Occipital lobe (tissue), 2 donors: ENCODE measurements around the gene TRMT112. TPM values are rescaled to one million over a fixed set of nuclear protein-coding genes. Genes with fewer than 3 reads are reported as not detected.

Experiments used
- DNase-seq: peaks from one replicate; lab custom pipeline; 2025; lab: John Stamatoyannopoulos, UW
- total RNA-seq: library from RNA; depleted of rRNA; stranded (reverse); fragments of >200 nt; gene quantifications from one replicate; pipeline ENCODE4 v1.2.3, GENCODE V29; 2014

The TRMT112 gene
- total RNA-seq, 1 donor from 2014 or later = 81.9 TPM

GRCh38 chr11:64351136-64351631 lies 33.8 kb upstream of the TRMT112 start:
- DNase-seq = no peak

DNA sequence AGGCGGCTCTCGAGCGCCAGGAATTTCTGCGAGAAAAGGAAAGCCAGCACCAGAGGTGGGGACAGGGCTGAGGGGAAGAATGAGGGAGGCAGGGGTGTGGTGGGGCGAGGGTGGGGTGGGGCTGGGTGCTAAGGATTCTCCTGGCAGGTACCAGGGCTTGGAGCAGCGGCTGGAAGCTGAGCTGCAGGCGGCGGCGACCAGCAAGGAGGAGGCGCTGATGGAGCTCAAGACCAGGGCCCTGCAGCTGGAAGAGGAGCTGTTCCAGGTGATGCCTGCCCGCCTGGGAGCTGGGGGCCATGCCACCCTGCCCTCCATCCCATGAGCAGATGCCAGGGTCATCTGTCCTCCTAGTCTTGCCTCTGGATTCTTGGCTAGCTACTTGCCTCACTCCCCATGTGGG lies 32.0 kb upstream of the TRMT112 start:
- DNase-seq = no peak

DNA sequence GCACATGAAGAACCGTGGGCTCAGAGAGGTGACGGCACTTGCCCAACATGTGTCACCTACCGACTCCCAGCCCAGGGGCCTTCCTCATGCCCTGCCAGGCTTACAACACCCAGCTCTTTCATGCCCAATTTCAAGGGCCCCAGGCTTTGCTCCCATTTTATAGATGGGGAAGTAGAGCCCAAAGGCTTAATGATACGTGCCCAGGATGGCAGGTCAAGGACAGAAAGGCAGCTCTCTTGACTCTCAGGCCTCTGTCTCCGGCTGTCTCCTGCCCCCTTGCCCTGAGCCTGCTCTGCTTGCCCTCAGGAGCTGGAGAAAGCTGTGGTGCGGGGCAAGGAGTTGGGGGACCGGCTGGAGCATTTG lies 31.6 kb upstream of the TRMT112 start:
- DNase-seq = no peak

DNA sequence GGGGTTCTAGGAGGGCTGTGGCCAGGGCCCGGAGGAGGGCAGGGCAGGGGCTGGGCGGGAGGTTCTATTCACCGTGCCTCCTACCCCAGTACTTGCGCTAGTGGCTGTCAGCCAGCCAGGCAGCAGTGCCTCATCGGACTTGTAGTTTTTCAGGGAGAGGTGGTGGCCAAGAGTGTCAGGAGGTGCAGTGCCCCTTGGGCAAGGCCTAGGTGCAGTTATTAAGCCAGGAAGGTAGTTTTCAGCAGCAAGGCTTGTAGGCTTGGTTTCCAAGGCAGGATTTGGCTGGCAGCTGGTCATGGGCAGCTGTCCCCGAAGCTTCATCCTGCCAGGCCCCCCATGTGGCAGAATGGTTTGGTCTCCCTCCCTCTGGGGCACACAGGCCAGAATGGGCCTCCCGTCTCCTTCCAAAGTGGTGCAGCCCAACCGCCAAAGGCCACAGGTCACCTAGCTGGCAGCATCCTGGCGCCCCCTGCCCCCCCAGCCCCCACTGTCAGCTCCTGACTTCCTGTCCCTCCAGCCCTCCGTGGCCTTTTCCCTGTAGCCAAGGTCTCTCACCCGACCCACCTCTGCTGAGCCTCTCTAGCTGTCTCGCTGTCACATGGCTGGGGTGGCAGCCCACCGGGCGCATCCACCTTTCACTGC lies 31.1 kb upstream of the TRMT112 start:
- no peak for DNase-seq

DNA sequence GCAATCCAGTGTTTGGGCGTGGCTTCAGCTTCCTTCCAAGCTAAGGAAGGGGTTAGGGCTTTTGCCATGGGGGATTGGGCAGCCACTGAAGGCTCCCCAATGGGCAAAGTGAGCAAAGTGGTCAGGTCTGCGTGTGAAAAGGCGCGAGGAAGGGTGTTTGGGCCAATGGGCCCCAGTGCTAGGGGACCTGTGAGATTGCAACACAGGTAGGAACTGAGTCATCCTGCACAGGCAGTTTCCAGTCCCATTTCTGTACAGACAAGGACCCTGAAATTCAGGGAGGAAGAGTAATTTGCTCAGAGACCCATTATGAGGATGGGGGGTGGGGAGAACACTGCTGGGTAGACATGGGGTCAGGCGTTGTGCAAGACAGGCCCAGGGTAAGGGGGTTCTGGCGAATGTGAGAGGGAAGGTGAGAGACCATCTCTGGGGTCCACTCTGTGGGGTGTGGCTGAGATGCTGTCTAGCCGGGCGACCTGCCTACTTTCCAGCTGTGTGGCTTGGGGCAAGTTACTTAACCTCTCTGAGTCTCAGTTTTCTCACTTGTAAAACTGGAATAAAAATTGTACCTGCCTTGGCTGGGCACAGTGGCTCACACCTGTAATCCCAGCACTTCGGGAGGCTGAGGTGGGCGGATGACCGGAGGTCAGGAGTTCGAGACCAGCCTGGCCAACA lies 30.0 kb upstream of the TRMT112 start:
- no peak for DNase-seq

DNA sequence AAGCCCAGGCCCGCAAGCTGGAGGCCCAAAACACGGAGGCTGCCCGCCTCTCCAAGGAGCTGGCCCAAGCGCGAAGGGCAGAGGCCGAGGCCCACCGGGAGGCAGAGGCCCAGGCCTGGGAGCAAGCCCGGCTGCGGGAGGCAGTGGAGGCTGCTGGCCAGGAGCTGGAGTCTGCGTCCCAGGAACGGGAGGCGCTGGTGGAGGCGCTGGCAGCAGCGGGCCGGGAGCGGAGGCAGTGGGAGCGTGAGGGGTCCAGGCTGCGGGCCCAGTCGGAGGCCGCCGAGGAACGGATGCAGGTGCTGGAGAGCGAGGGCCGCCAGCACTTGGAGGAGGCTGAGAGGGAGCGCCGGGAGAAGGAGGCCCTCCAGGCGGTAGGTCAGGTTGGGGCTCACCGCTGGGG lies 27.4 kb upstream of the TRMT112 start:
- DNase-seq = no peak

GRCh38 chr11:64343767-64344559 lies 26.6 kb upstream of the TRMT112 start:
- no peak for DNase-seq

DNA sequence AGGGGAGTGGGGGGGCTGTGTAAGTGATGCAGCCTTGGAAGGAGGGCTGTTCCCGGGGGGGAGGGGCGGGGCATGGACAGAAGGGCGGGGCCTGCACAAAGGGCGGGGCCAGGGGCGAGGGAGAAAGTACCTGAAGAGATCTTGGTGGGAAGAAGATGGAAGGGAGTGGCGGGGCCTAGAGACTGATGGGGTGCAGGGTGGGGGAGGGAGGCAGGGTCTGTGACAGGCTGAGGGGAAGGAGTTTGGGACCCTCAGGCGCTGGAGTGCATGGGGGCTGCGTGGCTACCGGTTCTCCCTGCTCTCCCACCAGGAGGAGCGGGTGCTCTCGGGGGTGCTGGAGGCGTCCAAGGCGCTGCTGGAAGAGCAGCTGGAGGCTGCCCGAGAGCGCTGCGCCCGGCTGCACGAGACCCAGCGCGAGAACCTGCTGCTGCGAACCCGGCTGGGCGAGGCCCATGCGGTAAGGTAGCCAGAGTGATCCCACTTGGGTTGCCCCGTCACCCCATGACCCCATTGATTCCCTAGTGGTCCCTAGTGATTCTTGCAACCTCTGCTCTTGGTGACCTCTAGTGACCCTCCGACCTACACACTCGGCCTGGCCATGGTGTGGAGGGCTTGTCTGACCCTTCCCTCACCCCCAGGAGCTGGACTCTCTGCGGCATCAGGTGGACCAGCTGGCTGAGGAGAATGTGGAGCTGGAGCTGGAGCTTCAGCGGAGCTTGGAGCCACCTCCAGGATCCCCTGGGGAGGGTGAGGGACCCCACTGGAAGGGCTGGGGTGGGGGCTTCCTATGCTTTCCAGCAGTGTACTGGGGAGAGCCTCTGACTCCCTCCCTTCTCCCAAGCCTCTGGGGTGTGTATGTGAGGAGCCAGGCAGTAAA lies 25.7 kb upstream of the TRMT112 start:
- no peak for DNase-seq

GRCh38 chr11:64341851-64342791 lies 24.8 kb upstream of the TRMT112 start:
- DNase-seq = peak; percentile 66

DNA sequence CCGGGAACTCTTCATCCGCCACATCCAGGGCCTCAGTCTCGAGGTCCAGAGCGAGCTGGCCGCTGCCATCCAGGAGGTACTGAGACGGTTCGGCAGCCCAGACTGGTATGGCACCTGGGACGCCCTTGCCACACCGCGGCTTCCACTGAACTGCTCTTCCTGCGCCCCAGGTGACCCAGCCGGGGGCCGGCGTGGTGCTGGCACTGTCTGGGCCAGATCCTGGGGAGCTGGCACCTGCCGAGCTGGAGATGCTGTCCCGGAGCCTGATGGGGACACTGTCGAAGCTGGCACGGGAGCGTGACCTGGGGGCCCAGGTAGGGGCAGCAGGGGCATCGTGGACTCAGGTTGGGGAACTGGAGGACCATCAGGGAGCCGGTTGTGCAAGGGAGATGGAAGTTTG lies 24.1 kb upstream of the TRMT112 start:
- no peak for DNase-seq

GRCh38 chr11:64340671-64341335 lies 23.4 kb upstream of the TRMT112 start:
- no peak for DNase-seq

DNA sequence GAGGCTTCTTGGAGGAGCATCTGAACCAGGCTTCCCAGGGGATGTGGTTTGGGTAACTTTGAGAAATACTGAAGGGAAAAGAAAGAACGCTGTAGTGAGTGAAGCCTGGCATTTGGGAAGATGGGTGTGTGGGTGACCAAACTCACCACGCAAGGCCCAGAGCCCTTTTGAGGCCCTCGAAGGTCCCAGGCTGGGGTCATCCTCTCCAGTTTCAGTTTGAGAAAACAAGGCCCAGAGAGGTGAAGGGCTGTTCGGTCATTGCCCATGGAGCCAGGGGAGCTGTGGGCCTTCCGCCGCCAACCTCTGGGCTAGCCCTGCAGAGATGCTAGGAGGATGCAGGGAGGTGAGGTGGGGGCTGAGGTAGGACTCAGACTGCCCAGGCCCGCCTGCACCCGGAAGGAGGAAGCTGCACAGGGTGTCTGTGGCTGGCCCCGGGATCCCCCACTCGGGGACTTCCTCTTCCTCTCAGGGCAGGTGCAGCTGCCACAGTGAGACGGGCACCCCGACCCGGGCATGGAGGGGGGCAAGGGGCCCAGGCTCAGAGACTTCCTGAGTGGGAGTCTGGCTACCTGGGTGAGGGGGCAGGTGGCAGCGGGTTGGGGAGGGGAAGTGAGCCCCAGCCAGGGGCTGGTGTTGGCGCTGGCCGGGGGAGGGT lies 22.5 kb upstream of the TRMT112 start, which contains the start of gene CCDC88B:
CCDC88B (plus strand) TSS at position 451 of the 655 bp plus-strand sequence; CDS start at position 514, 63 bp downstream.
- no peak for DNase-seq

DNA sequence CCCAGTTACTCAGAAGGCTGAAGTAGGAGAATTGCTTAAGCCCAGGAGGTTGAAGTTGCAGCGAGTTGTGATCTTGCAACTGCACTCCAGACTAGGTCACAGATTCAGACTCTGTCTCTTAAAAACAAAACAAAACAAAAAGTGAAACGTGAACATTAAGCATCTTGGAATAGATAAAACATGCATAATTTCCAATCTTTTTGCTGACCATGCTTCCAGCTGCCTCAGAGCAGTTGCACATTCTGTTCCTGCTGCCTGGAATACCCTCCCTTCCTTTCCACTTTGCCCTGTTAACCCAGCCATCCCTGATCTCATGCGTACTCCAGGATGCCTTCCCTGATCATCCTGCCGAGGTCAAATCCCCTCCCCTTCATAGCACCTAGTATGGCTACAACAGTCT lies 21.9 kb upstream of the TRMT112 start:
- DNase-seq = no peak

- DNase-seq = no peak
These were observed 21.4 kb upstream of the TRMT112 start for GRCh38 chr11:64338716-64339115.

DNA sequence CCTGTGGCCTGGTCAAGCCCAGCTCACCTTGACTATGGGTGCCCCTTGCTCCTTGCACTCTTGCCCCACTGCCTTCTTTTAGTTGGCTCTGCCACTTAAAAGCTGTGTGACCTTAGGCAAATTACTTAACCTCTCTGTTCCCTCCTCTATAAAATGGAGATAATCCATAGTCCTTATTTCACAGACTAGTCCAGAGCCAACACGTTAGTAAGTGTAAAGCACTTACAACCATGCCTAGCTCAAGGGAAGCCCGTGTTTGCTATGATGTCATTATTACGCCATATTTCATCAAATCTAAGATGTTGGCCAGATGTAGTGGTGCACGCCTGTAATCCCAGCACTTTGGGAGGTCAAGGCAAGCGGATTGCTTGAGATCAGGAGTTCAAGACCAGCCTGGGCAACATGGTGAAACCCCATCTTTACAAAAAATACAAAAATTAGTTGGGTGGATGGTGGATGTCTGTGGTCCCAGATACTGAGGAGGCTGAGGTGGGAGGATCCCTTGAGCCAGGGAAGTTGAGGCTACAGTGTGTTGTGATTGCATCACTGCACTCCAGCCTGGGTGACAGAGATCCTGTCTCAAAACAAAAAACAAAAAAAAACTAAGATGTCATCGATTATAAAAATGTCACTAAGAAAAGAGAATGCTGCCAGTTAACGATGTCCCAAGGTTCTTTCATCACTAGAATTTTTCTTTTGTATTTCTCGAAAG lies 20.3 kb upstream of the TRMT112 start:
- no peak for DNase-seq

DNA sequence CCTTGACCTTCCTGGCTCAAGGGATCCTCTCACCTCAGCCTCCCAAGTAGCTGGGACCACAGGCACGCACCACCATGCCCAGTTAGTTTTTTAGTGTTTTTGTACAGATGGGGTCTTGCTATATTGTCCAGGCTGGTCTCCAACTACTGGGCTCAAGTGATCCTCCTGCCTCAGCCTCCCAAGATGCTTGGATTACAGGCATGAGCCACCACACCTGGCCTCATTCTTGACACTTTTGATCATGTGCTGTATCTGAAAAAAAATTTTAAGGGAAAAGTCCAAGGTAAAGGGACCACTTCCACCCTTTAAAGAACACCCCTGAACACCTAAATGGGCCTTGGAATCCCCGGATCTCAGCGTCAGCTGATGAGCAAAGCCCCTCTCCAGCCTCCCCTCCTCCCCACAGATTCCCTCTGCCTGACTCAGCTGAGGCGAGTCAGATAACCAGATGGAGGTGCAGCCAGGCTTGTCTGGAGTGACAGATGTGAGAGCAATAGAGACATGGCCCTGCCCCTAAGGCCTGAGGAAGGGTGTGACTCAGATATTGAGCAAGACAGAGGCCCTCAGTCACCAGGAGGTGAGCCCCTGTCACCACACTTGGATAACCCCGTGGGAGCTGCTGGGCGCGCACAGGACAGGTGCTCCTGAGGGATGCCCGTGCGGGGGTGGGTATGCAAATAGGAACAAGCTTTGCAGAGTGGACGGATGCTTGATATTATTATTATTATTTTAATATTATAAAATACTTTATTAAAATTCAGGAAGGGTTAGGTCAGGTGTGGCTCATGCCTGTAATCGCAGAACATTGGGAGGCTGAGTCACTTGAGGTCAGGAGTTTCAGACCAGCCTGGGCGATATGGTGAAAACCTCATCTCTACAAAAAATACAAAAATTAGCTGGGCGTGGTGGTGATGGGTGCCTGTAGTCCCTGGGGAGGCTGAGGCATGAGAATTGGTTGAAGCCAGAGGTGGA lies 17.7 kb upstream of the TRMT112 start:
- DNase-seq = no peak

- no peak for DNase-seq
These were observed 16.2 kb upstream of the TRMT112 start for GRCh38 chr11:64333556-64333955.
